ENCODE measurements around the gene TOR4A.
"Not testable (repeated sequence)": the region's sequence is repeated elsewhere in the genome, so short reads cannot be mapped to it uniquely, and the experiment has no call there.

TOR4A gene

DNA sequence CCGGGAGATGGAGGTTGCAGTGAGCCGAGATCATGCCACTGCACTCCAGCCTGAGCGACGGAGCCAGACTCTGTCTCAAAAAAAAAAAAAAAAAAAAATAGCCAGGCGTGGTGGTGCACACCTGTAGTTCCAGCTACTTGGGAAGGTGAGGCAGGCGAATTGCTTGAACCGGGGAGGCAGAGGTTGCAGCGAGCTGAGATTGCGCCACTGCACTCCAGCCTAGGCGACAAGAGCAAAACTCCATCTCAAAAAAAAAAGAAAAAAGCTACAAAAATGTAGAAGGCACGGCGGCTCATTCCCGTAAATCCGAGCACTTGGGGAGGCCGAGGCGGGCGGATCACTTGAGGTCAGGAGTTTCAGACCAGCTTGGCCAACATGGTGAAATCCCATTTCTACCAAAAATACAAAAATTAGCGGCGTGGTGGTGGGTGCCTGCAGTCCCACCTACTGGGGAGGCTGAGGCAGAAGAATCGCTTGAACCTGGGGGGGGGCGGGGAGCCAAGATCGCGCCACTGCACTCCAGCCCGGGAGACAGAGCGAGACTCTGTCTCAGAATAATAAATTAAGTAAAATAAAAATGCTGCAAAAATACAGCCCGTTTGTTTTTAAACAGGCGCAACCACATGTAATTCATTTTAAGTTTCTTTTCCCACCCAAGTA, 37.9 kb upstream of the TOR4A start:
- DNase-seq: not testable (repeated sequence)

DNA sequence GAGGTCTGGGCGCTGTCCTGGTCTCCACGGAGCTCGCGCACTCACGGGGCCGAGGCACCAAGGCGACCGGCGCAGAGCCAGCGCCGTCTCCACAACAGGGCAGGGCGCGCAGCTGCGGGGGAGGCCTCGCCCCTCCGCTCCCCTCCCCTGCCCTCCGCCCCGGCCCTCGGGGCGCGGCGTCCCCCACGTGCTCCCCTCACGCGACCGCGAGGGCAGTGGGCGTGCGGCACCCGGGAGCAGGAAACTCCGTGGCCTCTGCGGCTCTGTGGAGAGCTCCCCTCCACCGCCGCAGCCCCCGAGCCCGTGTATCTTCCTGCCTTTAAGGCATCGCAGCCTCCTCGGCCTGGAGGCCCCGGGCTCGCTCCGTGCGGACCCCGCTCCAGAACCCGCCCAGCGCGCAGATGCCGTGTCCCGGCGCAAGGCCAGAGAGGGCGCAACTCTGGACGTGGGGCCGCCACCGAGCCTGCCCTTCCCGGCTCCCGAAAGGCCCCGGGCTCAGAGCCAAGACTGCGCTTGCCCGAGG, 37.1 kb upstream of the TOR4A start:
- peak; percentile 55 for DNase-seq

- DNase-seq: peak; percentile 99
These were observed 36.6 kb upstream of the TOR4A start, which contains the start of gene TUBB4B for GRCh38 chr9:137240841-137241489. TUBB4B (plus strand) TSS chr9:137241287; CDS start chr9:137241361, 74 bp downstream.

DNA sequence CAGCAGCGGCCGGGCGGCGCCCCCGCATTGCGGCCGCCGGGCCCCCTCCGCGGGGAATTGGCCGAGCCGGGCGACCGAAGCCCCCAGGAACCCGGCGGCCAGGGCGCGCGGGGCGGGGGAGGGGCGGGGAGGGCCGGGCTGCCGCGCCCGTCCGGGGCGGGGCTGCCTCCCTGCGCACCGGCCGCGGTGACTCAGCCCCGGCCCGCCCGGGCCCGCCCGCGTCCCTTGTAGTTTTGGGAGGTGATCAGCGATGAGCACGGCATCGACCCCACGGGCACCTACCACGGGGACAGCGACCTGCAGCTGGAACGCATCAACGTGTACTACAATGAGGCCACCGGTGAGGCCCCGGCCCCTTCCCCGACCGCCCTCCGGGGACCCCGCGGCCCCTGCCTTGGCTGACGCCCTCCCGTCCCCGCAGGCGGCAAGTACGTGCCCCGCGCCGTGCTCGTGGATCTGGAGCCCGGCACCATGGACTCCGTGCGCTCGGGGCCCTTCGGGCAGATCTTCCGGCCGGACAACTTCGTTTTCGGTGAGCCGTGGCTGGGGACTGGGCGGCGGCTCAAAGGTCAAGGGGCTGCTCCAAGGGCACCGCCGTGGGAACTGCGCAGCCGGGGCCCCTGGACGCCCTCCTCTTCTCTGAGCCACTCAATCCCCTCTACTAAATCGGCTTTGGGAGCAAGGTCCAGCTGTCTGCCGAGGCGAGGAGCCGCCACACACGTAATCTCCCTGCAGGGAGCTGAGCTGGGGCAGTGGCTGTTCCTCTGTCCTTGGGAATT, 35.8 kb upstream of the TOR4A start:
- DNase-seq: no peak

GRCh38 chr9:137242269-137243203, 35.0 kb upstream of the TOR4A start:
- no peak for DNase-seq

GRCh38 chr9:137243266-137243625, 34.3 kb upstream of the TOR4A start:
- DNase-seq: not testable (repeated sequence)

DNA sequence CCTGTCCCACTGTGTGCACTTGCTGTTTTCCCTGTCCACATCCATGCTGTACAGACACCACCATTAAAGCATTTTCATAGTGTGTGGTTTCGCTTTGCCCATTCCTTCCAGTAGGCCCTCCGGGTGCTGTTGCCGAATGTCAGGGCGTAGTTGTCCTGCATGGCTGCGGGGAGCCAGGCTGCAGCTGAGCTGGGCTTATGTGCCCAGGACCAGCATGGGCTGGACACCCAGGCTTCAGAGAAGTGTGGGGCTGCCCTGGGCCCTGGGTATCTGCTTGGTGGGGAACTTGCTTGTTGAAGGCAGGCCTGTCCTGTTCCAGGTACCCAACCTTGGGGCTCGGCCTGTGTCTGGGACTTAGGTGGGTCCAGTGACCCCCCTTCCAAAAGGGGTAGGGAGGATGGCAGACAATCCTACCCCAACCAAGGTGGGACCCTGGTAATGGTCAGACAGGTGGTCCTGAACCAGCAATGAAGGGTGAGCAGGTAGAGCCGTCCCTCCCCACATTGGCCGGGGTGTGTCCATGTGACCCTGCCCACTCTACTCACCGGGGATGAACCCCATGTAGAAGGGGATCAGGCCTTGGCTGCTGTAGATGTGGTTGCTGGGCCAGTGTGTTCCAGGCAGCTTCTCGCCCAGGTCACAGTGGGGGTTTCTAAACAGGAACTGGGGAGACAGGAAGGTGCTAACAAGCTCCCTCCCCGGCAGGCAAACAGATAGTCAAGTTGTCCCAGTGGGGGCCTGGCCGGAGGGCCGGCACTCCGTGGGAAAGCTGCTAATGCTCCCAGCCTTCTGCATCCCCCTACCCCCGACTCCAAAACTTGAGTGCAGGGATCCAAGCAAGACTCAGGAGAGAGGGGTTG, 33.7 kb upstream of the TOR4A start:
- DNase-seq: no peak

DNA sequence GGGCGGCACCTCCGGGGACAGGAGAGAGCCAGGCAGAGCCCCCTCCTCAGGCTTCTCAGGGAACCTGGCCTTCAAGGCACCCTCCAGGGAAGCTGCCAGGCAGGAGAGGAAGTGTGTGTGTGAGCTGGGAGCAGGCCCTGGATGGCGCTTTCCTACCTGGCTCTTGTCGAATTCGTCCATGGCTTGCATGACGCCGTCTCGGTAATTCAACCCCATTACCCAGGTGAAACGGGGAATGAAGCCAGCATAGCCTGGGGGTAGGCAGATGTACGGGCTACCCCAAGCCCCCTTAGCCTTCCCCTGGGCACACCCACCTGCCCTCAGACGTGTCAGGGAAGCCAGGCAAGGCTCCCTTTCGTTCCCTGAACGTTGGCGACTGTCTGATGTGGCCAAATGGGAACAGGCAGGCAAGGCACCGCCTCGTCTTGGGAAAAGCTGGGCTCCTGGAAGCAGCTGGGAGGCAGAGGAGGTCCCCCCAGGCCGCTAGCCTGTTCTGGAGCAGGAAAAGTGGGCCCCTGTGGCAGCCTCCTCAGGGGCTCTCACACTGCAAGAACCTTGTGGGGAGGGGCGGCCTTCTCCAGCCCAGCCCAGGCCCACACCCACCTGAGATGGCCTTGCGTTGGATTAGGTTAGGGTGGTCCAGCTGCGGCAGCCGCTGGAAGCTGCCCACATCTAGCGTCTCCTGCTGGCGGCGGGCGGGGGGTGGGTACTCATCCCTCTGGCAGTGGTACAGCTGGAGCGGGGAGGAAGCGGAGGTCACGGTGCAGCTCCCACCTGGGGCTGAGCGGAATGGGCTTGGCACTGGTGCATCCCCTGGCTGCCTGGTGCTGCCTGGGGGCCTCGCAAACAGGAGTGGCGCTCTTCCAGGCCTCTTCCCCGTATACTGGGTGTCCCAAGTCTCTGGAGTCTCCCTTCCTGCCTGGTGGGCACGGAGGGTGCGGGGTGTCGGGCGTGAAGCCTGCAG, 32.8 kb upstream of the TOR4A start:
- no peak for DNase-seq

DNA sequence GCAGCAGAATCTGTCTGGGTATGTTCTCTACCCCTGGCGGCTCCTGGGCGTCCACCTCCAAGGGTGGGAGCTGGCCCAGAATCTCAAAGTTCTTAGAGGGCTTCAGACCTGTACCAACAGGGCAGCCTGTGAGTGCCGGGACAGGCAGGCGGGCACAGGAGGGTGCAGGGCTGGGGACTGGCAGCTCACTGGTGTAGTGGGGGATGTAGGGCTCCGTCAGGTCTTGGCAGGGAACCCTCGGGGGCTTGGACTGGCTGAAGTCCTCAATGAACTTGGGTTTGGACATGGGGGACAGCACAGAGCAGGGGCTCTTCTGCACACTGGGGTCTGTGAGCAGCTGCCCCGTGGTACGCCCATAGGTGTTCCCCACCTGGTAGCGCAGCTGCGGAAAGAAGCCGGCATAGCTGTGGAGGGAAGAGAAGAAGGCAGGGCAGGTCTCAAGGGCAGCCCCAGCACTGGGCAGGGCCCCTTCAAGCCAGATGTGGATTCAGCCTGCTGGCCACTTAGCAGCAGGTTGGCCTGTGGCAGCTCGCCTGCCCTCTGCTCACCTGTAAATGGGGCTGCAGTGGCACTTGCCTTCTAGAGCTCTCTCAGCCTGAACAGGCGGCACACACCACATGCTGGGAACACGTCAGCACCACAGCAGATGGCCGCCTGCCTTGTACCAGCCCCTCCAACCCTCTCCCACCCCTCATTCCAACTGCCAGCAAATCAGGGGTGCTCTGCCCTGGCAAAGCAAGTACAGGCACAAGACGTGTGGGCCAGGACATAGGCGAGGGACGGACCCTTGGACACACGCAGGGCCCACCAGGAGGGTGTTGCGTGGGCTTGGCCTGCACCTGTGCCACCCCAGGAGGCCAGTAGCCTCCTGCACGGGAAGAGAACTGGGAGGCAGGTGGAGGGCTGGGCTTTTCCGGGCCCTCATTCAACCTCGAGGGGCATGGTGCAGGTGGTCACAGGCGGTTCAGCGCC, 31.8 kb upstream of the TOR4A start:
- DNase-seq: no peak

DNA sequence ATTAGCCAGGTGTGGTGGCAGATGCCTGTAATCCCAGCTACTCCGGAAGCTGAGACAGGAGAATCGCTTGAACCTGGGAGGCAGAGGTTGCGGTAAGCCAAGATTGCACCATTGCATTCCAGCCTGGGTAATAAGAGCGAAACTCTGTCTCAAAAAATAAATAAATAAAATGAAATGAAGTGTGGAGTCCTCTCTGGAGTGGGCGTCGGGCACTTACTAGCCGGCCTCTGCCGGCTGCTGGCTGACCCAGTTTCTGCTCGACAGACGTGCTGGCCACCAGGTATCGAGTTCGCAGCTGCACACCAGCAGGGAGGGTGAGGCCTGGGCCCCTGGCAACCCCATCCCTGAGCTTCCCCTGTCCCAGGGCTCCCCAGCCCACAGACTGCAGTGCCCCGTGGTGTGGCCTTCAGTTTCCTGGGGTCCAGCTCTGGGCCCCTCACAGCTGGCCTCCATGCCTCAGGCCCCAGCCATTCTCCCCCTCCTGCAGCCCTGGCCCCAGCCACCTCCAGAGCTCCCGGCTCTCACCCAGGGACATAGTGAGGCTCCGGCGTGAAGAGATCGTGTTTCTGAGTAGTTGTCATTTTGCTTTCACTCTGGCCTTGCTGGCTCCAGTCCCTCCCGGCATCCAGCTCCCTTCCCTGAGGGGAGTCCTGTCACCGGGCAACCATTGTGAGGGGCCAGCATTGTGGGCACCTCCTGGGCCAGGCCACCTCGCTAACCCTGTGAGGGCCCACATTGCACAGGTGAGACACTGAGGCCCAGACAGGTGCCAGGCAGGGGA, 30.2 kb upstream of the TOR4A start:
- no peak for DNase-seq

- no peak for DNase-seq
These were observed 29.7 kb upstream of the TOR4A start for GRCh38 chr9:137247916-137248175.

DNA sequence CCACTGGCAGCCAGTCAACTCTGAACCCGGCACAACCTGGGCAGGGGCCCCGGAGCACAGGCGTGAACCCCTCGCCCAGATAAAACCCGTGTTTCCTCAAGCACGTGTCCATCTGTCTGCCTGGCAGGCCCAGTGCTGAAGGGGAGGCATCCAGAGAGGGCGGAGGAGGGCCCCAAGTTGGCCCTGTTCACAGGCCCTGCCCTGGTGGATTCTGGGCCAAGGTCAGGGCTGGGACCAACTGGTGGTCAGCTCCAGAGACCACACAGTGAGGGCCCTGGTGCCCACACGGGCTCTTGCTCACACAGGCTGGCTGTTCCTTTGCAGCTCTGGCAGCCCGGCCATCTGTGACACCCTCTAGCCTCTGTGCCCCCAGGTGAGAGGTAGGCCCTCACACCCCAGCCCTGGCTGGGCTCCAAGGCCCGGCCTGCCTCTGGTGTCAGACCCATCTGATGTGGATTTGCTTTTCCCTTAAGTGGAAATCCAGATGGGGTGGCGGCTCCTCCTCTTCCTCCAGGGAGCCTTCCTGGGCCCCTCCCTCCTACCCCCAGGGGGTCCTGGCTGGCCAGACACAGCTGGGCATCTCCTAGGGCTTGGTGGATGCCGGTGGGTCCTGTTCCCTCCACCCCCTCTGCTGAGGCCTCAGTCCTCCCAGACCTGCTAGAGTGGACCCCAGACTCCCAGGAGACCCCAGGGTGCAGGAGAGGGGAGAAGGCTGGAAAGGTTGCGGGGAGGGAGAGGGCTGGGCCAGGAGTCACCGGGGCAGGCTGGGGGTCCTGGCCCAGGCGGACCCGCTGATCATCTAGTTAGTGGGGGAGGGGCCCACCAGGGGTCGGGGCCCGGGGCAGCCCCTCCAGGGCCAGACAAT, 27.0 kb upstream of the TOR4A start:
- DNase-seq: no peak

DNA sequence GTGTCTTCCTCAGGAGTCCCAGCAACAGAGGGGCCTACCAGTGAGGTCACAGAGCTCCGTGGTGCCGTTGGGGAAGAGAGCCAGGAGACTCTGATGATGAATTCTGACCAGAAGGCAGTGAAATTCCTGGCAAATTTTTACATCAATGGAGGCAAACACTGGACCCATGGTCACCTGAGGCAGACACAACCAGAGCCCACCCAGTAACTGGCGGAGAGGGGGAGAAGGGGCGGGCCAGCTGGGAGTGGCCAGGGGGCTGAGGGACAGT, 26.4 kb upstream of the TOR4A start, which contains the start of gene STPG3:
Gene STPG3 (plus strand): TSS at position 93 of the 268 bp plus-strand sequence. CDS start 1 bp downstream, at position 94.
- no peak for DNase-seq

- DNase-seq: no peak
These were observed 25.8 kb upstream of the TOR4A start for GRCh38 chr9:137251490-137252268.

DNA sequence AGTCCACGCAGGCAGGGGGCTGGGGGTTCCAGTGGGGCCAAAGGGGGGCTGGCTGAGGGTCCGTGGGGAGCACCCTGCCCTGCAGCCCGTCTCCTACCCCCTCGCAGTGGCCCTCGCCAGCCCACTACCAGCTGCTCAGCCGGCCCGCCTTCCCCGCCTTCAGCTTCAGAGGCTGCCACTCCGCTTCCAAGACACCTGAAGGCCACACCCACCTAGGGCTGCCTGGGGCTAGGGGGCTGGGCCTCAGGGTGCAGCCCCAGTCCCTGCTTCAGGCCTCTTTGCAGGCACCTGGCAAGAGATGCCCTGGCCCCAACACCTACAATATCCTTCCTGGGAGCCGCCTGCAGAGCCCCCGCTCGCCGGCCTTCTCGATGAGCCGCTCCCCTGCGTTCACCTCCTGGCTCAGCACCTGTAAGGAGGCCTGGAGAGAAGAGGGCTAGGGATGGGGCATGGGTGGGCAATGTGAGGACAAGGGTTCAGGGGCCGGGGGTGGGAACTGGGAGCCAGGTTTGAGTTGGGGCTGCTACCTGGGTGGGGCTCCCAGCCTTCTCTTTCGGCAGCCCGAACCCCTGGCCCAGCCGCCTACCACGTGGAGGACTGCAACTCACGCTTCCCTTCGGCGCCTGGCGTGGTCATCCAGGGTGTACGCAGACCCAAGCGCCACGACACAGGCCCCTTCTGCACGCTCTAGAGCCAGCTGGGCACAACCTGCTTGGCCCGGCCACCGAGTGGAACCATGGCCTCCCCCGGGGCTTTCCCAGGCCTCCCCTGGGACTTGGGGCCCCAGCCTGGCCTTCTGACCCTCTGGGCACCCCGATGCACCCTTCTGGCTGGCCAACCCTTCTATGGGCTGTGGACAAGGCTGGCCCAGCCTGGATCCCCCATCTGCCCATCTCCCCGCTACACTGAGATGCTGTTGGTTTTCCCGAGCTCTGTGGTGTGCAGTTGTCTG, 24.7 kb upstream of the TOR4A start:
- no peak for DNase-seq
